Measurements from ENCODE around the gene EFCAB12. TPM values are rescaled to one million over a fixed set of nuclear protein-coding genes. Genes with fewer than 3 reads are reported as not detected.
"Not testable (repeated sequence)": the region's sequence is repeated elsewhere in the genome, so short reads cannot be mapped to it uniquely, and the experiment has no call there.

EFCAB12 gene
- polyA plus RNA-seq, 10 donors: 0.07 to 0.59 (median 0.13) TPM

DNA sequence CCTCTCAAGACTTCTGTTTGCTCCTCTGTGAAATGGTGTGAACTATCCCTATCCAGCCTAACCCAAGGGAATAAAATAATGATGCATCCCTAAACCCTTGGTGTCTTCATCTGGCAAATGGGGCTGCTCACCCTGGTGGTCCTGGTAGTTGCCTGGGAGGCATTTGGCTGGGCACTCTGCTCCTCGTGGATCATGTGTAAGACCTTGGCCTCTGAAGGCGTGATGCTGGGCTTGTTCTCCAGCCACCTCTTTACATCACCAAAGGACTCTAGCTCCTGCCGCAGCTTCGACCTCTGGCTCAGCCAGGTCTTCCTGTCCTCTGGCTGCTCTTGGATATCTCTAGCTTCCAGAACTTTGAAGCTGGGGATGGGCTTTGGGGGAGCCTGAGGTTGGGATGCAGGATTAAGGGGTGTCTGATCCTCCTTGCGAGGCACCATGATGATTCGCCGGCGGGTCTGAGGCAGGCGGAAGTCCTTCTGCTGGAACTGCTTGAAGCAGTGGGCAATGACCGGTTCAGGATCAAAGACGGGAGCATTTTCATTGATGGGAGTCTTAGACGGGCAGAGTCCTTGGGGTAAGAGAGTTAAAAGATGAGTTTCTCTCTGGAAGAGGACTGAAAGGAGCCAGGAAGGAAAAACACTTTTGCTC, 7.1 kb downstream of the EFCAB12 start:
- no peak for DNase-seq

DNA sequence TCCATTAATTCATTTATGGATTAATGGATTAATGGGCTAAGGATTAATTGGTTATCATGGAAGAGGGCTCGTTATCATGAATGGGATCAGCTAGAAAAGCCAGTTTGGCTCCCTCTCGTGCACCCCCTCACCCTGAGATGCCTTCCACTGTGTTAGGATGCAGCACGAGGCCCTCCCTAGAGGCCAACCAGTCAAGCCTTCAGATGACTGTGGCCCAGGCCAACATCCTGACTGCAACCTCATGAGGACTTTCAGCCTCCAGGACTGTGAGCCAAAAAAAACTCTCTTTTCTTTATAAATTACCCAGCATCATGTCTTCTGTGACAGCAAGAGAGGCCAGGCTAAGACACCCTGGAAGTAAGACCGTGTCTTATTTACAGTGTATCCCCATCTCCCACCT, 9.0 kb downstream of the EFCAB12 start:
- no peak for DNase-seq

DNA sequence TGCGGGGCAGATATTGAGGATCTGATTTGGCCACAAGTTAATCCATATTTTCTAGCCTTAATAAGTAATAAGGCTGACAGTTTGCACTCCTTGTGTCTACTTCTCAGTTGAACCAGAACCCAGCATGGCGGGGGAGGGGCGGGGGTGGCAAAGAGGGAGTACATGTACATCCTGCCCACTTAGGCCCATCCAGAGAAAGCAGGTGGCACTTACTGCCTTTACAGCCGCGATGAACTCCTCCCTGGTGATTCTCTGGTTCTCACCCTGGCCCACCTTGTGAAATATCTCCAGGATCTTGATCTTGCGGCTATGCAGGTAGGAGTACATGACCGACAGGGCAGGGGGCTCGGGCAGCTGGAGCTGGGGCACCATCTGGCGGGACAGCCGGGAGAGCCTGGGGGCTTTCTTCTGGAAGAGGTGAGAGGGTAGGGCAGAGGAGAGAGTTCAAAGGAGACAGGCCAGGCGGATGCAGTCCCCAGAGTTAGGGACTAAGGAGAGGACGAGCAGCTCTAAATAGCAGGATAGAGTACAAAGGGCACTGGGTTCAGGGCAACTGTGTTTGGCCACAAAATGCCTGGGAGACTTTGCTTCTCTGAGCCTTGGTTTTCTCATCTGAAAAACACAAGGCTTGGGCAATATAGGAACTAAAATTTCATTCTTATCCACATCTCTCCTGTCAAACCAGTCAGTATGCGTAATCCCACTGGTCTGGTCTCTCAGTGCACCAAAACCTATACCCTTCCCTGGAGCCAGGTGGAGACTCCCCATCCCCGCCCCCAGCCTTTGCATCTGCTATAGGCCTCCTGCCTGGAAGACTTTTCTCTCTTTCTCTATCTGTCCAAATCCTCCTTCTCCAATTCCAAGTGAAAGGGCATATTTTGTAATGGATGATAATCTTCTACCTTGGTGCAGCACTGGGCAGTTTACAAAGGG, 10.1 kb downstream of the EFCAB12 start:
- DNase-seq: no peak

DNA sequence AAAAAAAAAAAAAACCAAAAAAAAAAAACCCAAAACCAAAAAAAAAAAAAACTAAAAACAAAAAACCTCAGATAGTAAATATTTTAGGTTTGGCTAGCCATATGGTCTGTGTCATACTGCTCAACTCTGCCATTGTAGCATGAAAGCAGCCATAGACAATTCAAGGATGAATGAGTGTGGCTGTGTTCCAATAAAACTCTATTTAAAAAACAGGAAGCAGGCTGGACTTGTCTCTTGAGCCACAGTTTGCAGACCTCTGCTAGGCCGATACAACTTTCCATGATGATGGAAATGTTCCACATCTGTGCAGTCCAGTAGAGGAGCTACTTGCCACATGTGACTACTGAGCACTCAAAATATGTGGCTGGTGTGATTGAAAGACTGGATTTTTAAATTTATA, 11.1 kb downstream of the EFCAB12 start:
- DNase-seq: peak in 2 of 3 donors; percentile 40 to 67

DNA sequence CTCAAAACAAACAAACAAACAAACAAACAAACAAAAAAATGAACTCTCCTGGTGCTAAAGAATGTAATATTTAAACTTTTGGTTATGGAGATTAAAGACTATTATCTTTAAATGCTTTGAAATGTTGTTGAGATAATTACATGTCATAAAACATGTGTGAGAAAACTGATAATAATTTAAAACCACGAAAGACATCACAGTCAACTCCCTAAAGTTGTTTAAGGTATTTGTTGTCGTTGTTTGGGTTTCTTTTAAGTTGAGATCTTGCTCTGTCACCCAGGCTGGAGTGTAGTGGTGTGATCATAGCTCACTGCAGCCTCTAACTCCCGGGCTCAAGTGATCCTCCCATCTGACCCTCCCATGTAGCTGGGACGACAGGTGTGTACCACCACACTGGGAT, 12.0 kb downstream of the EFCAB12 start:
- no peak for DNase-seq

DNA sequence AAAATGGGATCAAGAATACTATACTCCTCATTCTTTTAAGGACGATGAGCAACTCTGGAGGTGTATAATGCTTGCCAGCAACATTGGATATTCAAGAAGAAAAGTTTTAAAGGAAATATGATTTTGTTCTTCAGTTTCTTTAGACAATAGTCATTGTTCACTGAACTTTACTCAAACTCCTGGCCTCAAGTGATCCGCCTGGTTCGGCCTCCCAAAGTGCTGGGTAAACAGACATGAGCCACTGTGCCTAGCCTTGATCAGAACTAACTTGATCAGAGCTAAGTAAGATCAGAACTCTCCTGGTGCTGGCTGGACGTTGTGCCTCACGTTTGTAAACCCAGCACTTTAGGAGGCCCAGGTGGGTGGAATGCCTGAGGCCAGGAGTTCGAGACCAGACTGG, 12.6 kb downstream of the EFCAB12 start:
- DNase-seq: no peak

DNA sequence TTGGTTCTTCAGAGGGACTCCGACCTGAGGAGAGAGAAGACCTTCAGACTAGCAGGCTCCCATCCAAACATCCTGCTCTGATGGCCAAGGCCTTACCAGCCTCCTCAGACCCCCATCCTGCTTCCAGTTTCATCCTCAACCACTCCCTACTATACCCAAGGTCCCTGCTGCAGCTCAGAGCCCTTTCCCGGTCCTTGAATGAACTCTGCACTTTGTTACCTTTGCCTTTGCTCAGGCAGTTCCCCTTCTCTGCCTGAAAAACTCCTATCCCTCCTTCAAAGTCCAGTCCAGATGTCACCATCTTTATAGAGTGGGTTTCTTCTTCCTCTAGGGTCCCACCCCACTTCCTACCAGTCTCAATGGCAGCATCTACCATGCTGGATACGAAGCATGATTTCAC, 13.1 kb downstream of the EFCAB12 start:
- DNase-seq: no peak

DNA sequence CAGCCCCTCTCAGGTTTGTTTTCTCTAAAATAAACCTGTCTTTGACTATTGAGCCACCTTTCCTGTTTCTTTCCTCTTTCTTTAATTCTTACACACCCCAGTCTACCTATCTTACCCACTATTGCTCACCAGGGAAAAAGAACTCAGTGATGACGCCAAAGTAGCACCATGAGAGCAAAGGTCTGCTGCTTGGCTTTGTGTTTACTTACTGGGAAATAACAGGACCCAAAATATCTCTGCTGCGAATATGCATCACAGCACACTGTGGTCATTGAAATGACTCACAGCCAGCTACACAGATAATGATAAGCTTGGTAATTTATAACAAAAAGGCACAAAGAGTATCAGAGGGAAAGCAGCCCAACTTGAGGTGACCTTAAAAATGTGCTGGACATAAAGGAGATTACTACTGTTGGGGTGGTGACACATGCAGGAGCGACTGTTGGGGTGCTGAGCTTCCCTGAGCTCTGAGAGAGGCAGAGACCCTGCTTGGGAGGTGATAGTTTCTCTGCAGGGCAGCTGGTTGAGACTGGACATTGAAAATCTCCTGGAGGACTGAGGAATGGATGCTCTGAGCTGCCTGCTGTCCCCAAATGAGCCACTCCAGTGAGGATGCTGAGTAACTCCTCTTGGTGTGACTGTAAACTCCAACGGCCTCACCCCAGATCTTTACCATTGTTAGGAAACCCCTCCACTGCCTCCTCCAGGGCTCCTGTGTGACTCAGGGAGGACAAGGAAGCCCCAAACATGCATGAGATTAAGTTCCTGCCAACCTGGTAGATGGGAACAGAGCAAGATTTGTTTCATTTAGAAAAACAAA, 14.5 kb downstream of the EFCAB12 start:
- DNase-seq: no peak

DNA sequence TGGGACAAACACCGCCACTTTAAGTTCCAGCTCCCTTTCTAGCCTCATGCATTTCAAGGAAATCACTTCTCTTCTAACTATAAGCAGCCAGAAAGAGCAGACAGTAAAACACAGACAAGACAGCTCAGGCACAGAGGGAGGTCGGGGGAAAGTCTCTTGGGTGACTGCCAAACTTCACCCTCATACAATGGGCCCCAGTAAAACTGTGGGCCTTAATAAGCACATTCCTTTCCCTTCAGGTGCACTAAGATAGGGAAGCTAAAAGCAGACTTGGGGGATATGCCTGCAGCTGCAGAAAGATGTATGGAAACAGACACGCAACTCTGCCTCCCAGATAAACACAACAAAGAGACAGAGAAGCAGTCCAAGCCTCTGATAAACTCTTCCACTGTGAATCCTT, 15.2 kb downstream of the EFCAB12 start:
- not testable (repeated sequence) for DNase-seq

DNA sequence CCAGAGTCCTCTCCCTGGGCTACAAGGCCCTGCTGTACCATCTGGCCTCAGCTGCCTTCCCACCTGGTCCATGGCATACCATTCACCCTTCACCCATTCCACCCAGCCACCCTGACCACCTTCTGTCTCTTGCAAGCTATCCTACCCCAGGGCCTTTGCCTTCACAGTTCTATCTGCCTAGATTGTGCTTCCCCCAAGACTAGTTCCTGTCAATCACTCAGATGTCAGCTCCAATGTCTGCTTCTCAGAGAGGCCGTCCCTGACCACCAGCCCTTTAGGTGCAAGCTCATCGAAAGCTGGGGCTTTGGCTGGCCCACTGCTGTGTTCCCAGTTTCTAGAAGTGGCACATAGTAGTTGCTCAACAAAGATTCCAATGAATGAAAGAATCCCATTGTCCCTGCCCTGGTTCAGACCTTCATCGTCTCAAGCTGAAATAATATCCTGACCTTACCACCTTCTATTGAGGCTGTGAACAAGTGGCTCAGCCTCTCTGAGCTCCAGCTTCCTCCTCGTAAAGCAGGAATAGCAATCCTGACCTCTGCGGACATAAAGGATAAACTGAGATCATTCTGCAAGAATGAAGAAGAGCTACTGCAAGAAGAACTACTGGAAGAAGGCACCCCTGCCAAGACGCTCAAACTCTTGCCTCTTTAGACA, 15.8 kb downstream of the EFCAB12 start:
- no peak for DNase-seq

DNA sequence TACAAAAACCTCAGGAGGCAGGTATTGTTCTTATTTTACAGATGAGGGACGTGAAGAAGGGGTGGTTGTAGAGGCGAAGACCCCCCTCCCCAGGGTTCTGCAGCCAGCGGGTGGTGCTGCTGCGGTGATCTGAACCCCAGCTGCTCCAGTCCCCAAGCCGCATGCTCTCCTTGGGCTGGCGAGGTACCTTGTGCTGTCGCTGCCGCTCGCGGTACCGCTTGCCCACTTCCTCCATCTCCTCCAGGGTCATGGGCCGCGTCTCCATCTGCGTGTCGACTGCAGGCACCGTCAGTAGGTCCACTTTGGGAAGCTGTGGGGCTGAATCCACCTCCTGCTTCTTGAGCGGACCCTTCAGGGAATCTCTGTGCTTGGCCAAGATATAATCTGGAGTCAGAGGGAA, 17.5 kb downstream of the EFCAB12 start:
- DNase-seq: no peak

DNA sequence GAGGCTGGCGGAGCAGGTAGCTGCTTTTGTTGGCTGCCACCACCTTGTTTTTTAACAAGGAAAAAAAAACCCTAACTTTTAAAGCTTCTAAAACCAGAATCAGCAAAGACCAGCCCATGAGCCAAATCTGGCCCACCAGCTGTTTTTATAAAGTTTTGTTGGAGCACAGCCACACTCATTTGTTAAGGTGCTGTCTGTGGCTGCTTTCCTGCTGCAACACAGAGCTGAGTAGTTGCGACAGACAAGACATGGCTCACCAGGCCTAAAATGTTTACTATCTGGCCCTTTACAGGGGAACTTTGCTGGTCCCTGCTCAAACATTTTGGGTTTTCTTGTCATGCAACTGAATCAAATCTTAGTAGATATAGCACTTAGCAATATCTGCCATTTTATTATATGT, 18.9 kb downstream of the EFCAB12 start:
- DNase-seq: peak in 1 of 3 donors; percentile 29

DNA sequence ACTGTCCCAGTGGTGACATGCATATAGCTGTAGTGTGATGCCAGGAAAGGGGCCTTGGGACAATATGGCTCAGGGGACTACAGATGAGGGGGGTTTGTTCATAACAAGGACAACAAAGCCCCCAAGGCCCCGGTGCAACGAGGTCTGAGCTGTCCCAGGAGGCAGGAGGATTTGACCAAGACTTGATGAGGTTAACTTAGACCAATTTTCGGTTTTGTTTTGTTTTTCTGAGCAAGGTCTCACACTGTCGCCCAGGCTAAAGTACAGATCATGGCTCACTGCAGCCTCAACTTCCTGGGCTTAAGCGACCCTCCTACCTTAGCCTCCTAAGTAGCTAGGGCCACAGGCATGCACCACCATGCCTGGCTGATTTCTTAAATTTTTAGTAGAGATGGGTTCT, 23.8 kb downstream of the EFCAB12 start:
- DNase-seq: no peak

DNA sequence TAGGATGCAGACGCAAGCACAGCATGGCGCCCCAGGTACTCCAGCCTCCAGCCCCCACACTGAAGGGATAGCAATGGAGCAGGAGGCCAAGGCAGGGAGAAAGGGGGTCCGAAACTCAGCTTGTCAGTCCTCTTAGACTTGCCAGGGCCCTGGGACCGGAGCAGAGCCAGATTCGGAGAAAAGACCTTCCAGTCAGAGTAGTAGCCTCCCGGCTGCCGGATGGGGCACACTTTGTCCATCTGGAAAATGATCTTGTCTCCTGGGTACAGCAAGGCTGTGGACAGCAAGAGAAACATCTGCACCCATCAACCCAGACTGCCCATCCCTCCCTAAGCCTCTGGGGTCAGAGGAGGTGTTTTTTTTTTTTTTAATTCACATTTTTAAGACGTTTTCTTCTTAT, 24.3 kb downstream of the EFCAB12 start:
- no peak for DNase-seq

DNA sequence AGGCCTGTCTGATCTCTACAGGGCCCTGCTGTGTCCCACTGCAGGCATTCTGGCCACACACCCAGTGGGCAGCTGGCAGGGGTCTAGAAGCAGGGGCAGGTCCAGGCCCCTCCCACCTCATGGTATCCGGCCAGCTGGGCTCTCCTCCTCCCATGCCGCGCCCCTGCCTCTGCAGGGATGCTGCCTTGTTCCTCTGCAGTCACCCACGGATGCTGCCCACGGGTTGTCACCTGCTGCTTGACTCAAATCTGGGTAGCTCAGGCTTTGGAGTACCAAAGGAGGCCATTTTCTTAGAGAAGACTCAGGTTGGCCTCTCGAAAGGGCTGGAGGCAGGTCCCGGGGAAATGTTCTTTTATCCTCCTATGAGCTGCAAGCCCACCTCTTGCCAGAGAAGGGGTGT, 25.0 kb downstream of the EFCAB12 start:
- DNase-seq: no peak

DNA sequence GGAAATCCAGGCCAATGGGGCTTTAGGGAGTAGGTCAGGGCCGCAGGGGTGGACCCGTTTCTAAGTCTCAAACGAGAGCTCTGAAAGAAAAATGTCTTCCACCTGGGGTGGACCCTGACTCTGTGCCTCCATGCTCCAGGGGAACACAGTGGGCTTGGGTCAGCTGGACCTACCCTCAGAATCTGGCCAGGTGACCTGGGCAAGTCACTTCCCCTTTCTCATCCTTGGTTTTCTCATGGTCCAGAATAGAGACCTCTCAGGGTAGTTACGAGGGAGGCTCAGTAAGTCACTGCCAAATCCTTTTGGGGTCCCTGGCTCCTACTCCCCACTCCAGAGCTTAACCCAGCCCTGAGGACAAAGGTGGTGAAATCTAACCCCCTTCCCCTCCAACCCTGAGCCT, 25.8 kb downstream of the EFCAB12 start:
- no peak for DNase-seq

DNA sequence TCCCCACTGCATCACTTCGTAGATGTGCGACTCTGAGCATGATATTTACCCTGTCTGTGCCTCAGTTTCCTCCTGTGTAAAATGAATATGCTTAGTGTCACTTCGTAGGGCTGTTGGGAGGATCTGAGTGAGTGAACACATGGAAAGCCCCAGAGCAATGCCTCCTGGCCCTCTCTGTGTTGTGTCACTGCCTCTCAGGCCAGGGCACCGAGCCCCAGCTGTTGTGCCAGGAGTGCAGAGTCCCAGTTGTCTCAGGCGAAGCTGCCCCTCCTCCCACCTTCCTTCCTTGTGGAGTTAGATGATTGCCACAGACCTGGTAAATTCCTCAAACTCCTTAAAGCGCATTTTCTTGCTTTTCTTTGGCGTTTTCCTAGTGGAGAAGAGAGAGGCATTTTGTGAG, 26.2 kb downstream of the EFCAB12 start:
- no peak for DNase-seq

DNA sequence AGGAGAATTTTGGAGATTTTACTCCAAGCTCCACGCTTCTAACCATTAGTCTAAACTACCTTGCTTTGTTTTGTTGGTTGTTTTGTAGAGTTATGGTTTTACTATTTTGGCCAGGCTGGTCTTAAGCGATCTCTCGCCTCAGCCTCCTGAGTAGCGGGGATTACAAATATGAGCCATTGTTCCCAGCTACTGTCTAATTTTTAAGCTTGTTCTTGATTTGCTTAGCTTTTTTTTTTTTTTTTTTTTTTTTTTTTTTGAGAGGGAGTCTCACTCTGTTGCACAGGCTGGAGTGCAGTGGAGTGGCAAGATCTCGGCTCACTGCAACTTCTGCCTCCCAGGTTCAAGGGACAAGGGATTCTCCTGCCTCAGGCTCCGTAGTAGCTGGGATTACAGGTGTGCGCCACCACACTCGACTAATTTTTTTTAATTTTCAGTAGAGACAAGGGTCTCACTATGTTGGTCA, 28.5 kb downstream of the EFCAB12 start:
- no peak for DNase-seq

DNA sequence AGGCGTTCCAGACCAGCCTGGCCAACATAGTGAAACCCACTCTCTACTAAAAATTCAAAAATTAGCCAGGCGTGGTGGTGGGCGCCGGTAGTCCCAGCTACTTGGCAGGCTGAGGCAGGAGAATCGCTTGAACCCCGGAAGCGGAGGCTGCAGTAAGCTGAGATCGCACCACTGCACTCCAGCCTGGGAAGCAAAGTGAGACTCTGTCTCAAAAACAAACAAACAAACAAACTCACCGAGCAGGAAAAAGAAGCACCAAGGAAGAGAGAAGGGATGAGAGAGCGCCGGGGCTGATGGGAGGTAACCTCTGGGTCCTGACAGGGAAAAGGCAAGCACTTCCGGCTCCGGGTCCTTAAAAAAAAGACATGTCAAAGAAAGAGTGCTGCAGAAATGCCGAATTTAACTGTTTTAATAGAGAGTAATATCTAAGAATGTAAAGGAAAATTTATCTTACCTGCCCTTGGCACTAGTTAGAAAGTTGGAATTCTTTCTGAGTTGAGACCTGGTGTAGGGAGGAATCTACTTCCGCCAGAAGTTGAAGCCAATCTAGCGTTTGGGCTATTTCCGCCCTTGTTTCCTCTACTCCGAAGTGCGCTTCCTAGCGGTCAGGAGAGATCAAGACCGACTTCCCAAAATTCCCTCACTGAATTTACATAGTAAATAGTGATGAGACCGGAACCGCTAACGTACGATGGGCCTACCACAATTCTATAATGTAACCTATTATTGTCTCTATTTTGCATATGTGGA, 29.1 kb downstream of the EFCAB12 start:
- peak; percentile 96 to 98 (median 97) for DNase-seq

DNA sequence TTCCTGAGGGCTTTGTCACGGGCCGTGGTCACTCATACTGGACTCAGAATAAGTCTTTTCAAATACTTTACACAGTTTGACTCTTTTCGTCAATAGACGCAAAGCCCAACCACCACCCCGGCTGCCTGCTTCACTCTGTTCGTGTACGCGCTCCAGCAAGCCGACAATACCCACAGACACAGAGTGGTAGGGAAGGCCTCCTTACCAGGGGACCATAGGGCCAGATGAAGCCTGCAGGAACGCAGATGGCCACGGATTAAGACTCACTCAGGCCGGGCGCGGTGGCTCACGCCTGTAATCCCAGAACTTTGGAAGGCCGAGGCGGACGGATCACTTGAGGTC, 29.7 kb downstream of the EFCAB12 start:
- DNase-seq: peak in 1 of 3 donors; percentile 46
